A204.1 (cell line): ENCODE data around the gene GGNBP2.

Source experiments
- FAIRE-seq: peaks from 2 replicates; lab custom pipeline; 2012; peaks lifted over from hg19 to GRCh38; lab: Jason Lieb, UNC

Gene GGNBP2

GRCh38 chr17:36632916-36633771 lies 88.4 kb downstream of the GGNBP2 start:
- no peak for FAIRE-seq
